ENCODE results near the gene ARVCF.
"Not testable (repeated sequence)": the region's sequence is repeated elsewhere in the genome, so short reads cannot be mapped to it uniquely, and the experiment has no call there.

Gene ARVCF

DNA sequence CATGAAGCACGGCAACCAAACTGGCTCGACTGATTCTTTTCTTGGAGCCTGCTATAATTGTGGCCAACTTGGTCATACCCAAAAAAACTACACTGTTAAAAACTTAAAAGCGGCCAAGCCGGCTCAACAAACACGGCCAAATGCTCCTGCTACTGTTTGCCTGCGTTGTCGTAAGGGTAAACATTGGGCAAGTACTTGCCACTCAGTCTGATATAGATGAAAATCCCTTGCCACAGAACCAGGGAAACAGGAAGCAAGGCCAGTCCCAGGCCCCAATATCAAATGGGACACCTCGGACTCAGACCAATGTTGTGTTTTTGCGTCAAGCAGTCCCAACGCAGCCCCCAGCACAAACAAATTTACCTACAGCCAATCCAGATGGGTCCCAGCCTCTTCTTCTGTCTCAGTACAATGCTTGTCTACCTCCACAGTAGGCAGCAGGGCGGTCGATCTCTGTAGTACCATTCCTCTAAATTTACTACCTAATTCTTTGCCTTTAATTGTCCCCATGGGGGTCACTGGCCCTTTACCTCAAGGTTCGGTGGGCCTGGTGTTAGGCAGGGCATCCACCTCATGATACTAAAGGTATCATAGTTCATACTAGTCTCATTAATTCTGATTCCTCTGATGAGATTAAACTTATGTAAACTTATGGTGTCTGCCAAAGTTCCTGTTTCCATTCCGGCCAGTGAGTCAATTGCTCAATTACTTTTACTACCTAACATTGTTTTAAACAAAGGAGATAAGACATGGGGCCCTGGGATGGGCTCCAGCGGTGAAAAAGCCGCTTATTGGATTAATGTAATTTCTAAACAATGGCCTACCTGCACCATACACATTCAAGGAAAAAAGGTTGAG, 78.8 kb downstream of the ARVCF start:
- H3K36me3 ChIP-seq (ENCODE audit: control insufficient read depth in 2 of 2, insufficient read depth in 1 of 2, low read length in 2 of 2): peaks cover 0 to 3% of the 10 kb centered on the region in 2 experiments; a peak in 1 of 3 replicates
- H3K4me3 ChIP-seq (ENCODE audit: low read depth, low read length): no peak overlapping the region
- no peaks in the 10 kb centered on the region for H3K9me3 ChIP-seq (ENCODE audit: control insufficient read depth, insufficient read depth, low read depth, low read length)
- no peak overlapping the region for H3K27ac ChIP-seq (ENCODE audit: extremely low read depth, low read depth, low read length)
- TF ChIP-seq ZNF560 (tag by site-specific recombination; IDR thresholded peaks at IDR 0.05; ENCODE audit: borderline replicate concordance) (no peak), ZNF707 (tag by site-specific recombination; IDR thresholded peaks at IDR 0.05) (0 out of 2 replicates have a peak, but pooled peaks have one; percentile 50)
- ChIA-PET POLR2A (no interaction called here), CTCF (interaction anchor here (0.6 to 2.1 kb wide), 5 partner anchors 10 to 207 kb away, joined by 3 to 7 read pairs (median 5); no protein-coding TSS in a partner anchor)
- 0 out of 2 replicates have a peak, but pooled peaks cover 1% of the 10 kb centered on the region for H3K4me1 ChIP-seq (ENCODE audit: control insufficient read depth, insufficient read depth, low read length)

- ChIA-PET CTCF (interaction anchor here (2.1 kb wide), 1 partner anchor 206 kb away, joined by 5 read pairs; no protein-coding TSS in a partner anchor), POLR2A (no interaction called here)
- Histone ChIP-seq H3K9me3 (ENCODE audit: control insufficient read depth, insufficient read depth, low read depth, low read length) (no peaks in the 10 kb centered on the region), H3K27ac (ENCODE audit: extremely low read depth, low read depth, low read length) (no peak overlapping the region), H3K4me3 (ENCODE audit: low read depth, low read length) (no peak overlapping the region), H3K4me1 (ENCODE audit: control insufficient read depth, insufficient read depth, low read length) (no peaks in the 10 kb centered on the region), H3K36me3 (ENCODE audit: control insufficient read depth in 2 of 2, insufficient read depth in 1 of 2, low read length in 2 of 2) (peaks cover 0 to 3% of the 10 kb centered on the region in 2 experiments; a peak in 1 of 3 replicates)
- TF ChIP-seq ZNF785 (tag by site-specific recombination; IDR thresholded peaks at IDR 0.05) (no peak), ZNF514 (tag by site-specific recombination; IDR thresholded peaks at IDR 0.05) (no peak), ZNF202 (tag by site-specific recombination; IDR thresholded peaks at IDR 0.05; ENCODE audit: borderline replicate concordance) (no peak), KLF1 (tag by site-specific recombination; IDR thresholded peaks at IDR 0.05) (no peak), ZFHX2 (tag by site-specific recombination; conservative IDR thresholded peaks at IDR 0.05) (no peak), ZNF324 (tag by site-specific recombination; IDR thresholded peaks at IDR 0.05) (no peak), ZNF624 (tag by site-specific recombination; IDR thresholded peaks at IDR 0.05) (no peak), ZNF585B (tag by site-specific recombination; IDR thresholded peaks at IDR 0.05) (no peak), ZNF174 (tag by site-specific recombination; IDR thresholded peaks at IDR 0.05) (no peak), ZNF558 (tag by site-specific recombination; IDR thresholded peaks at IDR 0.05) (no peak), KLF16 (tag by site-specific recombination; IDR thresholded peaks at IDR 0.05) (no peak), ZNF561 (tag by site-specific recombination; IDR thresholded peaks at IDR 0.05; ENCODE audit: borderline replicate concordance) (no peak), ZNF548 (tag by site-specific recombination; IDR thresholded peaks at IDR 0.05) (no peak), ZNF223 (tag by site-specific recombination; IDR thresholded peaks at IDR 0.05) (no peak), MZF1 (tag by site-specific recombination; IDR thresholded peaks at IDR 0.05; ENCODE audit: borderline replicate concordance) (no peak), ZNF140 (tag by site-specific recombination; IDR thresholded peaks at IDR 0.05) (no peak), HOXD13 (CRISPR knock-in tag; IDR thresholded peaks at IDR 0.05; ENCODE audit: borderline replicate concordance) (no peak)
- TF ChIP-seq, protein P1, sequence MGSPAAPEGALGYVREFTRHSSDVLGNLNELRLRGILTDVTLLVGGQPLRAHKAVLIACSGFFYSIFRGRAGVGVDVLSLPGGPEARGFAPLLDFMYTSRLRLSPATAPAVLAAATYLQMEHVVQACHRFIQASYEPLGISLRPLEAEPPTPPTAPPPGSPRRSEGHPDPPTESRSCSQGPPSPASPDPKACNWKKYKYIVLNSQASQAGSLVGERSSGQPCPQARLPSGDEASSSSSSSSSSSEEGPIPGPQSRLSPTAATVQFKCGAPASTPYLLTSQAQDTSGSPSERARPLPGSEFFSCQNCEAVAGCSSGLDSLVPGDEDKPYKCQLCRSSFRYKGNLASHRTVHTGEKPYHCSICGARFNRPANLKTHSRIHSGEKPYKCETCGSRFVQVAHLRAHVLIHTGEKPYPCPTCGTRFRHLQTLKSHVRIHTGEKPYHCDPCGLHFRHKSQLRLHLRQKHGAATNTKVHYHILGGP (tag by site-specific recombination; IDR thresholded peaks at IDR 0.05): no peak
These were observed 80.1 kb downstream of the ARVCF start for GRCh38 chr22:19936513-19936912.

DNA sequence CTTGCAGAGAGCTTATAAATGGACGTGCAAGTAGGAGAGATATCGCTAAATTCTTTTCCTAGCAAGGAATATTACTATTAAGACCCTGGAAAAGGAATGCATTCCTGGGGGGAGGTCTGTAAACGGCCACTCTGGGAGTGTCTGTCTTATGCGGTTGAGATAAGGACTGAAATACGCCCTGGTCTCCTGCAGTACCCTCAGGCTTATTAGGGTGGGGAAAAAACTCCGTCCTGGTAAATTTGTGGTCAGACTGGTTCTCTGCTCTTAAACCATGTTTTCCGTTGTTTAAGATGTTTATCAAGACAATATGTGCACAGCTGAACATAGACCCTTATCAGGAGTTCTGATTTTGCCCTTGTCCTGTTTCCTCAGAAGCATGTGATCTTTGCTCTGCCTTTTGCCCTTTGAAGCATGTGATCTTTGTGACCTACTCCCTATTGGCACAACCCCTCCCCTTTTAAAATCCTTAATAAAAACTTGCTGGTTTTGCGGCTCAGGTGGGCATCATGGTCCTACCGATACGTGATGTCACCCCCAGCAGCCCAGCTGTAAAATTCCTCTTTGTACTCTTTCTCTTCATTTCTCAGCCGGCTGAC, 81.4 kb downstream of the ARVCF start:
- H3K36me3 ChIP-seq (ENCODE audit: control insufficient read depth in 2 of 2, insufficient read depth in 1 of 2, low read length in 2 of 2); H3K4me3 ChIP-seq (ENCODE audit: low read depth, low read length); POLR2A ChIA-PET; H3K4me1 ChIP-seq (ENCODE audit: control insufficient read depth, insufficient read depth, low read length); H3K27ac ChIP-seq (ENCODE audit: extremely low read depth, low read depth, low read length); H3K9me3 ChIP-seq (ENCODE audit: control insufficient read depth, insufficient read depth, low read depth, low read length): not testable (repeated sequence)
- TF ChIP-seq SETDB1 (IDR thresholded peaks at IDR 0.05; ENCODE audit: insufficient read length, low read length): peak; percentile 67
- CTCF ChIA-PET: interaction anchor here (2.3 kb wide), 1 partner anchor 204 kb away, joined by 7 read pairs; no protein-coding TSS in a partner anchor
